NCI-H2196 (cell line): ENCODE data around the gene SEC14L1.
"Not testable (repeated sequence)": the region's sequence is repeated elsewhere in the genome, so short reads cannot be mapped to it uniquely, and the experiment has no call there.

Source experiments
- DNase-seq: peaks from one replicate; lab custom pipeline; 2025; ENCODE audit not compliant: unreplicated experiment; lab: John Stamatoyannopoulos, UW

SEC14L1 gene

GRCh38 chr17:77115947-77116346, 24.8 kb upstream of the SEC14L1 start:
- no peak for DNase-seq

- DNase-seq, result no peak
Measured at GRCh38 chr17:77116371-77116860, 24.4 kb upstream of the SEC14L1 start.

GRCh38 chr17:77117415-77117814, 23.4 kb upstream of the SEC14L1 start:
- no peak for DNase-seq

- DNase-seq, result no peak
Measured at GRCh38 chr17:77118251-77118928, 22.4 kb upstream of the SEC14L1 start.

- no peak for DNase-seq
Measured at GRCh38 chr17:77119668-77120301, 21.0 kb upstream of the SEC14L1 start.

- peak; percentile 72 for DNase-seq
Measured at GRCh38 chr17:77120868-77121267, 19.9 kb upstream of the SEC14L1 start.

GRCh38 chr17:77124192-77124889, 16.4 kb upstream of the SEC14L1 start:
- DNase-seq, result no peak

- no peak for DNase-seq
Measured at GRCh38 chr17:77125432-77125901, 15.3 kb upstream of the SEC14L1 start.

- peak; percentile 97 for DNase-seq
Measured at GRCh38 chr17:77126519-77126918, 14.2 kb upstream of the SEC14L1 start.

GRCh38 chr17:77127735-77128361, 12.9 kb upstream of the SEC14L1 start:
- no peak for DNase-seq

- DNase-seq, result no peak
Measured at GRCh38 chr17:77128896-77129567, 11.7 kb upstream of the SEC14L1 start.

- no peak for DNase-seq
Measured at GRCh38 chr17:77129568-77130301, 11.0 kb upstream of the SEC14L1 start.

- no peak for DNase-seq
Measured at GRCh38 chr17:77130525-77130924, 10.2 kb upstream of the SEC14L1 start.

GRCh38 chr17:77131904-77132303, 8.9 kb upstream of the SEC14L1 start:
- no peak for DNase-seq

- DNase-seq, result no peak
Measured at GRCh38 chr17:77132411-77133086, 8.2 kb upstream of the SEC14L1 start.

GRCh38 chr17:77133087-77133638, 7.6 kb upstream of the SEC14L1 start:
- no peak for DNase-seq

GRCh38 chr17:77136420-77136767, 4.4 kb upstream of the SEC14L1 start:
- DNase-seq, result no peak

- DNase-seq, result no peak
Measured at GRCh38 chr17:77137111-77137510, 3.7 kb upstream of the SEC14L1 start.

GRCh38 chr17:77137886-77138285, 2.9 kb upstream of the SEC14L1 start:
- DNase-seq, result not testable (repeated sequence)
